B cell (primary cell): ENCODE data around the gene SLITRK2.

ENCODE experiments used
- CTCF ChIP-seq: fragments of 200-600 bp; IDR thresholded peaks from one replicate; pipeline ENCODE4 v1.8.0; 2022; ENCODE audit warnings: antibody characterized with exemption, mild to moderate bottlenecking
- EZH2 ChIP-seq: IDR thresholded peaks from 2 replicates; pipeline ENCODE4 v1.6.1; 2012; ENCODE audit warnings: borderline replicate concordance, low read depth, mild to moderate bottlenecking, moderate library complexity, low read length; ENCODE audit not compliant: insufficient read depth, poor library complexity, severe bottlenecking

GRCh38 chrX:145865082-145865481 lies 47.5 kb downstream of the SLITRK2 start:
- TF ChIP-seq CTCF (no peak), EZH2 (no peak)
